ENCODE results near the gene LDHAL6B. TPM values are rescaled to one million over a fixed set of nuclear protein-coding genes. Genes with fewer than 3 reads are reported as not detected.

LDHAL6B gene
- total RNA-seq, 3 donors from 2014 or later, result not detected

DNA sequence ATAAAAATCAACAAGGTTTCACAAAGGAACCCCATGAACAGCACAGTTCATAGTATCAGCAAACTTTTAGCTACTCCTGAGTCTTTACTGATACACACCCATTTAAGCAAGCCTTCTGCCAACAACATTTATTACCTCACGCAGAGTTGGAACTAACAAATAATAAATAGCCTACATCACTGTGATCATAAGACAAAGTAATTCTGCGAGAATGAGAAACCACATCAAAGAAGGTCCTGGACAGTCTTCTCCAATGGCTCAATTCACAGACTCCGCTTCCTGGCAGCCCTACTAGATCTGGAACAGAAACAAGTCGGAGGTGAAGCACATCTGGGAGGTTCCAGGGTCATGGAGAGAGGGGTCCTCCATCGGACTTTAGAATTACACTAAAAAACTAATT is 37.0 kb downstream of the LDHAL6B start:
- no peak overlapping the region for H3K4me3 Mint-ChIP-seq
- ATAC-seq (no peak), DNase-seq (no peak)
- H3K4me1 Mint-ChIP-seq (ENCODE audit: low read depth), result no peaks in the 10 kb centered on the region
- no peaks in the 10 kb centered on the region for H3K36me3 Mint-ChIP-seq (ENCODE audit: insufficient read depth)
- peaks cover 3% of the 10 kb centered on the region for H3K27me3 Mint-ChIP-seq (ENCODE audit: low read depth)
- H3K9me3 Mint-ChIP-seq, result no peaks in the 10 kb centered on the region

DNA sequence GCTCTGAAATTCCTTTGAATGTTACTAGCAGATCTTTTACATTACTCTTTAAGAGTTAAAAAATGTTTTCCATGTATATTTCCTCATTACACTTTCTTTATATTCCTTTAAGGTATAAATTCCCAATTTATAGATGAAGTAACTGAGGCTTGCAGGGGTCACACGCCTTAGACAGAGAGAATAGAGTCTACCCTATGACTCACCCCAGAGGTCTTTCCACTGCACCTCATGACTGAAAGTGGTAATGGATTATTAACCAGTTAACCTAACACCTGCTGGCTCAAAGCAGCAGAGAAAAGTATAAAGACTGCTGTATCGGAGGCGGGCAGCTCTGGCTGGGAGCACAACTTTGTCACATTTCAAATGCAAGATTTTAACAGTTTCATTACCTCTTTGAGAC is 37.7 kb downstream of the LDHAL6B start:
- Mint-ChIP-seq H3K36me3 (ENCODE audit: insufficient read depth) (no peaks in the 10 kb centered on the region), H3K27me3 (ENCODE audit: low read depth) (peaks cover 3% of the 10 kb centered on the region), H3K9me3 (no peaks in the 10 kb centered on the region), H3K4me3 (no peak overlapping the region), H3K4me1 (ENCODE audit: low read depth) (no peaks in the 10 kb centered on the region)
- ATAC-seq (no peak), DNase-seq (no peak)

DNA sequence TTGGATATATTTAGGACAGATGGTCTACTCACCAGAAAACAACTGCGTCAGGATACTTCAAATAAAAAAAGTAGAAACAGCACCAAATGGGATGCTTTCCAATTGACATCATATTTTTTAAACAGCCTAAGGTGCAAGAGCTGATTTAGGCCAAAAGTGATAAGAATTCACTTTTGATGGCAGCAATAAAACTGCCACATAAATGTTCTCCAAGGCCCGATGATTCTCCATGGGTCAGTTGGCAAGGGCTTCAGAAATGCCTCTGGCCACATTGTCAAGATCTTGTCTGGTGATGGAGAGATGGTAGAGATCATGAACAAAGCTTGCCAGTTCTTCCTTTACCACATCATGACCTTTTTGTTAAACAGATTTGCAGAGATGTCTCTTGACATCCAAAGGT is 38.9 kb downstream of the LDHAL6B start:
- Mint-ChIP-seq H3K9me3 (no peaks in the 10 kb centered on the region), H3K27me3 (ENCODE audit: low read depth) (no peaks in the 10 kb centered on the region), H3K4me3 (no peak overlapping the region), H3K36me3 (ENCODE audit: insufficient read depth) (no peaks in the 10 kb centered on the region), H3K4me1 (ENCODE audit: low read depth) (peaks cover 2% of the 10 kb centered on the region)
- ATAC-seq (no peak), DNase-seq (no peak)

DNA sequence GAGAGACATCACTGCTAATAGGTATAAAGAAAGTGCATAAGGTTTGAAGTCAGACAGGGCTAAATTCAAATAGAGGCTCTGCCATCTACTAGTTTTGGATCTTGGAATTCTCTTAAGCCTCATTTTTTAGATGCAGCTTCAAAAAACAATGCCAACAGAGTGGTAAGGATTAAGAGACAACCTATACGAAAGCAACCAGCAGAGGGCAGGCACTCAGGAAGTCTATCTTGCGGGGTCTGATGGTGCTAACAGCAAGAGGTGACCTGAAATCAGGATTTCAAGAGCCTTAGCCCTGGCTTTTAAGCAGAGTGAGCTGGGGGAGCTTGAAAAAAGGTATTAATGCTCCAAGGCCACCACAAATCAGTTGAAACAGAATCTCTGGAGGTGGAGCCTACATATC is 40.7 kb downstream of the LDHAL6B start:
- Mint-ChIP-seq H3K4me3 (no peak overlapping the region), H3K4me1 (ENCODE audit: low read depth) (peaks cover 9% of the 10 kb centered on the region), H3K27me3 (ENCODE audit: low read depth) (no peaks in the 10 kb centered on the region), H3K9me3 (no peaks in the 10 kb centered on the region), H3K36me3 (ENCODE audit: insufficient read depth) (no peaks in the 10 kb centered on the region)
- ATAC-seq (peak; percentile 73 to 75), DNase-seq (peak; percentile 32)

DNA sequence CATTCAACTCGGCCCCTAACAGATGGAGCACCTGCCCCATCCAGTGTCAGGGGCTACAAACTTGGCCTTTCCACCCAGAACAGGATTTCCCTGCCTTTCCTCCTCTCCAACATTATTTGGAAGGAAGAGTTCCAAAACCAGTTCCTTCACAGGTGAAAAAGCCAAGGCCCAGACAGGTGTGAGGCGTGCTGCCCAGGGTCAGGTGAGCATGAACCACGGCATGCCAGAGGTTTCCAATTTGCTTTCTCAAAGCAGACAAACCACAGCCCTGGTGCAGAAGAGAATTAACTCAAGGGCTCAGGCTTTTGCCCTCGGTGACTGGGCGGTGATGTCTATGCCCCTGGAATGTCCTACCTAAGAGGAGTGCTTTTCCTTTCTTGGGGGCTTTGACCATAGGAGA is 43.2 kb downstream of the LDHAL6B start:
- no peak for ATAC-seq
- no peaks in the 10 kb centered on the region for H3K36me3 Mint-ChIP-seq (ENCODE audit: insufficient read depth)

DNA sequence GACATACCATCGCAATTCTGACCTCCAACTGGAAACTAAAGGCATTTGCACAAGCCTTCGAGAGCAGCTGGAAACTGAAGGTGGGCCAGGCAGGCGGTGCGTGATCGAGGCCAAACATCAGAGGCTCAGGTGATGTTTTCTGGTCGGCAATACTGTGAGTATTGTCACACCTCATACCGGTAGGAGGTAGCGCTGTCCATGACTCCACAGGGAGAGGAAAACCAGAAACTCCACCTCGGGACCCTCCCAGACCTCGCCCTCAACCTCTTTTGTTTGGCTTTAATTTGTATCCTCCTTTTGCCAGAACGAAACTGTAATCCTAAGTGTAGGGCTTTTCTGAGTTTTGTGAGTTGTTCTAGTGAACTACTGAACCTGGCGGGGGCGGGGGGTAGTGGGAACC is 43.6 kb downstream of the LDHAL6B start:
- no peaks in the 10 kb centered on the region for H3K9me3 Mint-ChIP-seq
- H3K27me3 Mint-ChIP-seq (ENCODE audit: low read depth), result no peaks in the 10 kb centered on the region
- no peak for DNase-seq
- no peaks in the 10 kb centered on the region for H3K36me3 Mint-ChIP-seq (ENCODE audit: insufficient read depth)
- no peak overlapping the region for H3K4me3 Mint-ChIP-seq
- peaks cover 9% of the 10 kb centered on the region for H3K4me1 Mint-ChIP-seq (ENCODE audit: low read depth)
- no peak for ATAC-seq

More for the DNA sequence above, 43.2 kb downstream of the LDHAL6B start:
- Mint-ChIP-seq H3K4me3 (no peak overlapping the region), H3K4me1 (ENCODE audit: low read depth) (peaks cover 9% of the 10 kb centered on the region), H3K27me3 (ENCODE audit: low read depth) (no peaks in the 10 kb centered on the region), H3K9me3 (no peaks in the 10 kb centered on the region)
- no peak for DNase-seq

DNA sequence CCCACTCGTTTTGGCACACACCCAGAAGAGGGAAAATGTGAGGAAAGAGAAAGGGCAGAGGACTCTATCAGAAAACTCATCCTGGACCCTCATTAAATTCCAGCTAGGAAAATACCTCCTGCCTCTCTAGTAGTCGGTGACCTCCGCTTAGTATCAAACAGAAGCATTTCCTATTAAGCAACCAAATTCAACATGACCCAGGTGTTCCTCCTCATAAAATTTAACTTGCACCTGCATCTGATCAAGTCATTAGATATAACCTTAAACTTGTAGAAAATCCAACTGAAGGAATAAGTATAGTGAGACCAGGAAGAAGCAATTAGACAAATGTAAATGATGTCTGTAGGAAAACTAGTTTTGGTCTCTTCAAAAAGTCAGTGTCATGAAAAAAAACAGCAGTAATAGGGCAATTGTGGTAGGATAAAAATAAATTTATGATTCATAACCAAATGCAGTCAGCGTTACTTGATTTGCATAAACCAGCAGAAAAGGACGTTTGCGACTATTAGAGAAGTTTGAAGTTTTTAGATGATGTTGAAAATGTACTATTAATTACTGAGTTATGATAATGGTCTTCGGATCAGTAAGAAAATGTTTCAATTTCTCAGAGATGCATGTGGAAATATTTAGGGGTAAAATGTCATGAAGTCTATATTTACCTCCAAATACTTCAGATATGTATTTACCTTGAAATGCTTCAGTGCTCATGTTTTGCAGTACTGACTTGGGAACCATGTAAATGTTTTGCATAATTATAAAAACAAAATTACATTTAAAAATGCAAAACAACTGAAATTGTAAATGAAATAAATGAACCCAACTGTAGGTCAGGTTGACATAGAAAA is 44.6 kb downstream of the LDHAL6B start:
- H3K4me1 Mint-ChIP-seq (ENCODE audit: low read depth), result peaks cover 18% of the 10 kb centered on the region
- no peak for ATAC-seq
- H3K27me3 Mint-ChIP-seq (ENCODE audit: low read depth), result no peaks in the 10 kb centered on the region

DNA sequence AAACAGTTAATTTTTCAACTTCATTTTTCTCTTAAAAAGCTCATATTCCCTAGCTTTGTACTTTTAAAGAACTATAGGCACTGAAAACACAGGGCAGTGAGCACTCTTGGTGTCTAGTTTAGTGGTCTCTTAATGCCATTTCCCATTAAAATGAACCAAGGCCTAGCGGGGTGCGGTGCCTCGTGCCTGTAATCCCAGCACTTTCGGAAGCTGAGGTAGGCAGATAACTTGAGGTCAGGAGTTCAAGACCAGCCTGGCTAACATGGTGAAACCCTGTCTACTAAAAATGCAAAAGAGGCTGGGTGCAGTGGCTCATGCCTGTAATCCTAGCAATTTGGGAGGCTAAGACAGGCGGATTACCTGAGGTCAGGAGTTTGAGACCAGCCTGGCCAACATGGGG is 45.5 kb downstream of the LDHAL6B start:
- ATAC-seq (no peak), DNase-seq (no peak)
- no peaks in the 10 kb centered on the region for H3K27me3 Mint-ChIP-seq (ENCODE audit: low read depth)
- no peak overlapping the region for H3K4me3 Mint-ChIP-seq
- H3K9me3 Mint-ChIP-seq, result no peaks in the 10 kb centered on the region
- H3K36me3 Mint-ChIP-seq (ENCODE audit: insufficient read depth), result no peaks in the 10 kb centered on the region
- H3K4me1 Mint-ChIP-seq (ENCODE audit: low read depth), result peaks cover 24% of the 10 kb centered on the region

More for the DNA sequence above, 44.6 kb downstream of the LDHAL6B start:
- Mint-ChIP-seq H3K9me3 (no peaks in the 10 kb centered on the region), H3K36me3 (ENCODE audit: insufficient read depth) (no peaks in the 10 kb centered on the region), H3K4me3 (no peak overlapping the region)
- no peak for DNase-seq

DNA sequence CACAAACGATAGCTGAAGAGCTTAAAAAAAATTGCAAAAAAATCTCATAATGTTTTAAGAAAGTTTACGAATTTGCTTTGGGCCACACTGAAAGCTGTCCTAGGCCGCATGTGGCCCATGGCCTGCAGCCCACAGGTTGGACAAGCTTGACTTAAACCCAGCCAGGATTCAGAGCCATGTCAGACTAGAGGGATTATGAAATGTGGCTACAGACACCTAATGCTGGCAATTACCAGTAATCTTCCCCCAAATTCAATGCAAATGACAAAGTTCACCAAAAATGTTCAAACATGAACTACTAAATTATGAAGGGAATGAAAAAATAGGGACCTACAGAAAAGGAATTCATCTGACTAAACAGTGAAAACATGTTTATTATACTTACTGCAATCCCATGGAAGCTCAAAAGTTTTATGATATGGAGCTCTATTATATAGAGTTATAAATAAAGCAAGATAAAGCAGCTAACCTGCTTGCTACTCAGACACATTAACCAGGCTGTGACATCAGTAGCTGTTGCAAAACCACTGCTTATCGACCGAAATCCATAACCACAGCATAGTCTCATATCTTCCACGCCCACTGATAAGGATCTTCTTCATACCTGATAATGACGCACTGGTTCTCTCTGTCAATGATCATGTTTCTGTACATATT is 49.2 kb downstream of the LDHAL6B start:
- H3K27me3 Mint-ChIP-seq (ENCODE audit: low read depth), result no peaks in the 10 kb centered on the region
- H3K36me3 Mint-ChIP-seq (ENCODE audit: insufficient read depth), result no peaks in the 10 kb centered on the region
- peak; percentile 86 to 90 for ATAC-seq
- H3K4me1 Mint-ChIP-seq (ENCODE audit: low read depth), result peaks cover 21% of the 10 kb centered on the region
- DNase-seq, result no peak
- no peaks in the 10 kb centered on the region for H3K9me3 Mint-ChIP-seq
- no peak overlapping the region for H3K4me3 Mint-ChIP-seq

DNA sequence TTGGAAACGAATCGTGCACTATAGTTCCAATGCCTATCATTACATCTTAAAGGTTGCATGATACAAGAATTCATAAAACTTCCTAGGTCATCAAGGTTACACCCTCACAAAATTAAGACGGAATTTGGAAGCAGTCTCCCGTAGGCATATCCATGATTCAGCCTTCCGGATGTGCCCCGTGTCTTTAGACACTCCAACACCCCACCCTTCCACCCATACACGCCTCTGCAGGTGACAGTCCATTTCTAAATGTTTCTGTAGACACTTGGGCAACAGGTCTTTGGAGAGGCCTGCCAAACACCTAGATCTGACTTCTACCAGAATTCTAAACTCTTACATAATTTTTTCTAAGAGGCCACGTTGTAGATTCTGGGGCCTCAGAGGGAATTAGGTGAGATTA is 49.8 kb downstream of the LDHAL6B start:
- Mint-ChIP-seq H3K4me1 (ENCODE audit: low read depth) (peaks cover 16% of the 10 kb centered on the region), H3K27me3 (ENCODE audit: low read depth) (no peaks in the 10 kb centered on the region), H3K4me3 (no peak overlapping the region), H3K9me3 (no peaks in the 10 kb centered on the region), H3K36me3 (ENCODE audit: insufficient read depth) (no peaks in the 10 kb centered on the region)
- ATAC-seq (no peak), DNase-seq (no peak)

DNA sequence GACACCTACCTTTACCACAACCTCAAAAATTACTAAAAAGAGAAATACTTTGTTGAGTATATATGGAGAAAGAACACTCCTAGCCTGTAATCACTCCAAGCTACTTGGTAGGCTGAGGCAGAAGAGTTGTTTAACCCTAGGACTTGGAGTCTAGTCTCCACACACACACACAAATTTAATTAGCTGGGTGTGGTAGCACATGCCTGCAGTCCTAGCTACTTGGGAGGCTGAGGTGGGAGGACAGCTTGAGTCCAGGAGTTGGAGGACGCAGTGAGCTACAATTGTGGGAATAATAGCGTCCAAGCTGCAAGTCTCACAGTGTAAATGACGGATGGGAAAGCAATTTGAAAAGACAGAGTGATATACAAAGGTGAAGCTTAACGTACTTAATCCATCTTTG is 50.5 kb downstream of the LDHAL6B start:
- Mint-ChIP-seq H3K27me3 (ENCODE audit: low read depth) (no peaks in the 10 kb centered on the region), H3K4me3 (no peak overlapping the region)
- no peak for DNase-seq

More for the DNA sequence above, 50.5 kb downstream of the LDHAL6B start:
- no peaks in the 10 kb centered on the region for H3K9me3 Mint-ChIP-seq
- ATAC-seq, result no peak
- H3K4me1 Mint-ChIP-seq (ENCODE audit: low read depth), result peaks cover 16% of the 10 kb centered on the region
- H3K36me3 Mint-ChIP-seq (ENCODE audit: insufficient read depth), result no peaks in the 10 kb centered on the region

Other genes starting within 250 kb of the LDHAL6B start
- 10 to 100 TPM; 22.6 to 25.0 (median 25.0) TPM for gene RNF111, start 219.2 kb upstream of the LDHAL6B start, total RNA-seq
- gene CCNB2, start 101.7 kb upstream of the LDHAL6B start, total RNA-seq, result 1 to 10 TPM; 1.8 to 2.7 (median 2.3) TPM
- 1 to 10 TPM; 1.5 to 3.9 (median 2.3) TPM for gene MYO1E, start 166.0 kb downstream of the LDHAL6B start, total RNA-seq
- gene FAM81A, start 231.3 kb downstream of the LDHAL6B start, total RNA-seq, result under 1 TPM; 0.08 to 0.81 (median 0.40) TPM

All from activated T-cell treated with anti-CD3 and anti-CD28 coated beads, Interleukin-2, amount 50 U/mL, for 4 hours (primary cell).